Measurements from ENCODE around the gene ANGEL1. TPM values are rescaled to one million over a fixed set of nuclear protein-coding genes. Genes with fewer than 3 reads are reported as not detected.

ANGEL1 gene
- total and polyA plus RNA-seq, 2 of the 13 experiments (the other 11 are each of a cell fraction or from before 2014, with no cell fraction given): 14.3 to 20.1 TPM

DNA sequence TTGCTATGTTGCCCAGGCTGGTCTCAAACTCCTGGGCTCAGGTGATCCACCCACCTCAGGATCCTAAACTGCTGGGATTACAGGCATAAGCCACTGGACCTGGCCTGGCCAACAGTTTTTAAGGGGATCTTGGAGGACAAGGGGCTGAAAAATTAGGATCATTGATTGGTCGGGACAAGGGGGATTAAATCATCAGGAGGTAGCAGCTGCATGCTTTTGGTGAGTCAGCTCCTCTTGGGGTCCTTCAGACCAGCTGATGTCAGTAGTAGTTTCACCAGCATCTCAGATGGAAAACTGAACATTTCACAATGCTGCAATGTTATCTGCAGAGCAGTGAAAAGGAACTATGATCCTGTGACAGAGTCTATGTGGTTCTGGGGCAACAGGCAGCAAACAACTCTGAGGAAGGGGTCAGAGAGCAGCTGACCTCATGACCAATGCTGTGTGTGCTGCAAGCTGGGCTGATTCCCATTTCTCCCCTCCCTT is 19.9 kb upstream of the ANGEL1 start (continued):
- TF ChIP-seq TGIF2 (CRISPR knock-in tag; IDR thresholded peaks at IDR 0.05) (no peak), IRX3 (CRISPR knock-in tag; IDR thresholded peaks at IDR 0.05; ENCODE audit: borderline replicate concordance, low read depth) (no peak), ZFP62 (CRISPR knock-in tag; IDR thresholded peaks at IDR 0.05) (no peak), PAWR (CRISPR knock-in tag; IDR thresholded peaks at IDR 0.05; ENCODE audit: borderline replicate concordance) (no peak), ZNF644 (CRISPR knock-in tag; IDR thresholded peaks at IDR 0.05; ENCODE audit: low read depth) (peak; percentile 81), SALL1 (CRISPR knock-in tag; IDR thresholded peaks at IDR 0.05) (peak; percentile 89), ZEB1 (IDR thresholded peaks at IDR 0.05; ENCODE audit: insufficient replicate concordance, low read depth) (no peak), FOSL2 (CRISPR knock-in tag; IDR thresholded peaks at IDR 0.05) (peak; percentile 84), ZNF713 (CRISPR knock-in tag; IDR thresholded peaks at IDR 0.05) (no peak), TAF1 (CRISPR knock-in tag; IDR thresholded peaks at IDR 0.05) (no peak), MIXL1 (CRISPR knock-in tag; IDR thresholded peaks at IDR 0.05) (0 out of 2 replicates have a peak, but pooled peaks have one; percentile 40), PCBP1 (IDR thresholded peaks at IDR 0.05; ENCODE audit: borderline replicate concordance, low read depth, low read length) (no peak), NONO (IDR thresholded peaks at IDR 0.05) (no peak), NONO (CRISPR knock-in tag; conservative IDR thresholded peaks at IDR 0.05) (peak; percentile 65), CHD2 (IDR thresholded peaks at IDR 0.05; ENCODE audit: low read depth, low read length) (no peak), SMC3 (IDR thresholded peaks at IDR 0.05; ENCODE audit: low read length) (no peak), THAP11 (CRISPR knock-in tag; IDR thresholded peaks at IDR 0.05) (peak; percentile 54), KDM6A (CRISPR knock-in tag; IDR thresholded peaks at IDR 0.05; ENCODE audit: low read depth) (peak; percentile 77), ZNF317 (CRISPR knock-in tag; IDR thresholded peaks at IDR 0.05) (peak; percentile 91), SPEN (CRISPR knock-in tag; IDR thresholded peaks at IDR 0.05; ENCODE audit: low read depth) (peak; percentile 48; the same call in 1 of the 2 replicates)
- TF ChIP-seq, protein P1, sequence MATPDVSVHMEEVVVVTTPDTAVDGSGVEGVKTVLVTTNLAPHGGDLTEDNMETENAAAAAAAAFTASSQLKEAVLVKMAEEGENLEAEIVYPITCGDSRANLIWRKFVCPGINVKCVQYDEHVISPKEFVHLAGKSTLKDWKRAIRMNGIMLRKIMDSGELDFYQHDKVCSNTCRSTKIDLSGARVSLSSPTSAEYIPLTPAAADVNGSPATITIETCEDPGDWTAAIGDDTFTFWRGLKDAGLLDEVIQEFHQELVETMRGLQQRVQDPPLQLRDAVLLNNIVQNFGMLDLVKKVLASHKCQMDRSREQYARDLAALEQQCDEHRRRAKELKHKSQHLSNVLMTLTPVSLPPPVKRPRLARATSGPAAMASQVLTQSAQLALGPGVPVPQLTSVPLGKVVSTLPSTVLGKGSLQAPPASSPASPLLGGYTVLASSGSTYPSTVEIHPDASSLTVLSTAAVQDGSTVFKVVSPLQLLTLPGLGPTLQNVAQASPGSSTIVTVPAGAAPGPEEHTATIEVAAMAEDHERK (CRISPR knock-in tag; IDR thresholded peaks at IDR 0.05; ENCODE audit: low read depth): no peak
- TF ChIP-seq, protein P2, sequence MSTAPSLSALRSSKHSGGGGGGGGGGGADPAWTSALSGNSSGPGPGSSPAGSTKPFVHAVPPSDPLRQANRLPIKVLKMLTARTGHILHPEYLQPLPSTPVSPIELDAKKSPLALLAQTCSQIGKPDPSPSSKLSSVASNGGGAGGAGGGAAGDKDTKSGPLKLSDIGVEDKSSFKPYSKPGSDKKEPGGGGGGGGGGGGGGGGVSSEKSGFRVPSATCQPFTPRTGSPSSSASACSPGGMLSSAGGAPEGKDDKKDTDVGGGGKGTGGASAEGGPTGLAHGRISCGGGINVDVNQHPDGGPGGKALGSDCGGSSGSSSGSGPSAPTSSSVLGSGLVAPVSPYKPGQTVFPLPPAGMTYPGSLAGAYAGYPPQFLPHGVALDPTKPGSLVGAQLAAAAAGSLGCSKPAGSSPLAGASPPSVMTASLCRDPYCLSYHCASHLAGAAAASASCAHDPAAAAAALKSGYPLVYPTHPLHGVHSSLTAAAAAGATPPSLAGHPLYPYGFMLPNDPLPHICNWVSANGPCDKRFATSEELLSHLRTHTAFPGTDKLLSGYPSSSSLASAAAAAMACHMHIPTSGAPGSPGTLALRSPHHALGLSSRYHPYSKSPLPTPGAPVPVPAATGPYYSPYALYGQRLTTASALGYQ (CRISPR knock-in tag; IDR thresholded peaks at IDR 0.05): peak; percentile 52; the same call in 1 of the 2 replicates
- TF ChIP-seq, protein P3, sequence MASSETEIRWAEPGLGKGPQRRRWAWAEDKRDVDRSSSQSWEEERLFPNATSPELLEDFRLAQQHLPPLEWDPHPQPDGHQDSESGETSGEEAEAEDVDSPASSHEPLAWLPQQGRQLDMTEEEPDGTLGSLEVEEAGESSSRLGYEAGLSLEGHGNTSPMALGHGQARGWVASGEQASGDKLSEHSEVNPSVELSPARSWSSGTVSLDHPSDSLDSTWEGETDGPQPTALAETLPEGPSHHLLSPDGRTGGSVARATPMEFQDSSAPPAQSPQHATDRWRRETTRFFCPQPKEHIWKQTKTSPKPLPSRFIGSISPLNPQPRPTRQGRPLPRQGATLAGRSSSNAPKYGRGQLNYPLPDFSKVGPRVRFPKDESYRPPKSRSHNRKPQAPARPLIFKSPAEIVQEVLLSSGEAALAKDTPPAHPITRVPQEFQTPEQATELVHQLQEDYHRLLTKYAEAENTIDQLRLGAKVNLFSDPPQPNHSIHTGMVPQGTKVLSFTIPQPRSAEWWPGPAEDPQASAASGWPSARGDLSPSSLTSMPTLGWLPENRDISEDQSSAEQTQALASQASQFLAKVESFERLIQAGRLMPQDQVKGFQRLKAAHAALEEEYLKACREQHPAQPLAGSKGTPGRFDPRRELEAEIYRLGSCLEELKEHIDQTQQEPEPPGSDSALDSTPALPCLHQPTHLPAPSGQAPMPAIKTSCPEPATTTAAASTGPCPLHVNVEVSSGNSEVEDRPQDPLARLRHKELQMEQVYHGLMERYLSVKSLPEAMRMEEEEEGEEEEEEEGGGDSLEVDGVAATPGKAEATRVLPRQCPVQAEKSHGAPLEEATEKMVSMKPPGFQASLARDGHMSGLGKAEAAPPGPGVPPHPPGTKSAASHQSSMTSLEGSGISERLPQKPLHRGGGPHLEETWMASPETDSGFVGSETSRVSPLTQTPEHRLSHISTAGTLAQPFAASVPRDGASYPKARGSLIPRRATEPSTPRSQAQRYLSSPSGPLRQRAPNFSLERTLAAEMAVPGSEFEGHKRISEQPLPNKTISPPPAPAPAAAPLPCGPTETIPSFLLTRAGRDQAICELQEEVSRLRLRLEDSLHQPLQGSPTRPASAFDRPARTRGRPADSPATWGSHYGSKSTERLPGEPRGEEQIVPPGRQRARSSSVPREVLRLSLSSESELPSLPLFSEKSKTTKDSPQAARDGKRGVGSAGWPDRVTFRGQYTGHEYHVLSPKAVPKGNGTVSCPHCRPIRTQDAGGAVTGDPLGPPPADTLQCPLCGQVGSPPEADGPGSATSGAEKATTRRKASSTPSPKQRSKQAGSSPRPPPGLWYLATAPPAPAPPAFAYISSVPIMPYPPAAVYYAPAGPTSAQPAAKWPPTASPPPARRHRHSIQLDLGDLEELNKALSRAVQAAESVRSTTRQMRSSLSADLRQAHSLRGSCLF (CRISPR knock-in tag; IDR thresholded peaks at IDR 0.05; ENCODE audit: borderline replicate concordance): no peak

Measured in HepG2 (cell line).